Heart right ventricle (tissue), 16 donors: ENCODE results near the gene LEUTX. TPM values are rescaled to one million over a fixed set of nuclear protein-coding genes. Genes with fewer than 3 reads are reported as not detected.

Experiments
- ATAC-seq, 8 donors: fragments of 200-7000 bp; cut with Tn5 transposase; one replicate each; pipeline ENCODE4 v1.9.1; 2020; ENCODE audit warnings: mild to moderate bottlenecking in 8 of 8, moderate library complexity in 8 of 8, moderate number of reproducible peaks in 1 of 8
- DNase-seq, 2 donors: peaks; one replicate each; pipeline ENCODE4 v3.0.0-alpha.2; 2020
- H3K27ac ChIP-seq, 10 donors: fragments of 200-600 bp; sonication (generic) in 2 of 10; one replicate each; pipeline versions ENCODE4 v1.5.0 to v1.8.0; 2020 to 2022; ENCODE audit warnings: mild to moderate bottlenecking in 3 of 10
- H3K27me3 ChIP-seq, 7 donors: fragments of 200-600 bp; one replicate each; pipeline ENCODE4 v1.8.0; 2021 to 2022; ENCODE audit warnings: mild to moderate bottlenecking in 2 of 7
- H3K36me3 ChIP-seq, 9 donors: fragments of 200-600 bp; sonication (generic) in 1 of 9; one replicate each; pipeline versions ENCODE4 v1.5.0 to v1.8.0; 2020 to 2022; ENCODE audit warnings: mild to moderate bottlenecking in 2 of 9
- H3K4me1 ChIP-seq, 9 donors: fragments of 200-600 bp; sonication (generic) in 1 of 9; one replicate each; pipeline versions ENCODE4 v1.5.0 to v1.8.0; 2020 to 2022; ENCODE audit warnings: mild to moderate bottlenecking in 4 of 9
- H3K4me3 ChIP-seq, 10 donors: fragments of 200-600 bp; sonication (generic) in 2 of 10; one replicate each; pipeline versions ENCODE4 v1.5.0 to v1.8.0; 2020 to 2022; ENCODE audit warnings: mild to moderate bottlenecking in 7 of 10, moderate library complexity in 2 of 10
- H3K9me3 ChIP-seq, 11 donors: fragments of 200-600 bp in 10 of 11; sonication (generic) in 2 of 11; one replicate each; pipeline versions ENCODE4 v1.5.0 to v1.8.0; 2013 to 2022; ENCODE audit warnings: mild to moderate bottlenecking in 2 of 11, control low read depth in 1 of 11, moderate library complexity in 1 of 11
- WGBS, 2 donors: extraction: QIAGEN DNeasy Blood & Tissue Kit; methylation state at CpG; one replicate each; pipeline ENCODE4 v1.1.7; 2013; ENCODE audit warnings: inconsistent platforms in 1 of 2; 5-methylcytosine and 5-hydroxymethylcytosine counted together
- intact Hi-C, 10 donors: fragments of 100-400 bp; cut with DNase I; formaldehyde crosslinking; loops; one replicate each; pipeline versions ENCODE4 v1.11.1 to v1.14.2; 2022
- polyA plus RNA-seq, 2 donors: library from polyadenylated mRNA; stranded (reverse); fragments of 200-250 nt; gene quantifications; one replicate each; pipeline ENCODE4 v1.2.3, GENCODE V29; 2013
- total RNA-seq, 10 donors: library from RNA; stranded (reverse); fragmentation: NEBNext Ultra II Directional in 3 of 10; extraction: Animal tissue kit (Norgen Biotek cat#: 25700) in 3 of 10; gene quantifications; one replicate each; pipeline versions ENCODE4 v1.2.1 to v1.2.4, GENCODE V29; 2021 to 2023
- TF ChIP-seq, protein P1 (sequence below), 9 donors: fragments of 200-600 bp; sonication (generic) in 2 of 9; IDR thresholded peaks; one replicate each; pipeline versions ENCODE4 v1.5.0 to v1.8.0; 2021 to 2022; ENCODE audit warnings: antibody characterized with exemption in 9 of 9, mild to moderate bottlenecking in 5 of 9, moderate library complexity in 1 of 9
- donor health status: Arrhythmogenic right ventricular cardiomyopathy.
- donor health status: ischemic (EF 13 %, LVEDD 7.1; RV severe dilation, severe dysfunction).
- donor health status: healthy with polysubstance abuse.
- donor health status: DM: no; HTN: yes; CAD: no.
- donor health status: DM: no; HTN: no; CAD: no.
- donor health status: ischemic (EF 25% LVEDD 6.9; RV normal size, moderate dysfunction).
- donor health status: ischemic (EF 25% LVEDD 5.7; RV mildly dilated, moderate dysfunction).
- donor health status: healthy.
- donor health status: DM: yes; HTN: yes; CAD: no.
- donor health status: Ischemic cardiomyopathy.
- donor health status: ischemic (EF 35%, LVEDD 5.7; RV mildly dilated, moderate dysfunction).
- donor health status: nonischemic (EF 11% LVEDD 7.7; RV severe dilation, severe dysfunction).
- donor health status: DM: yes; HTN: yes; CAD: no.
- donor health status: PGD.
- donor health status: ischemic (EF 29% LVEDD 5.4; RV normal size, mild dysfunction).
- donor health status: nonischemic (EF 23%, LVEDD 6.1; RV moderate dilation, normal function).

Gene LEUTX
- total and polyA plus RNA-seq, 12 donors: not detected

GRCh38 chr19:39825531-39826076 is 47.0 kb downstream of the LEUTX start:
- no peaks in the 10 kb centered on the region for H3K27me3 ChIP-seq
- ATAC-seq (peak in 1 of 8 donors; percentile 33), DNase-seq (peak in 1 of 2 donors; percentile 17)
- WGBS, 2 donors: 87 to 88% methylated on average over 17 of the region's 17 CpGs
- H3K9me3 ChIP-seq: no peaks in the 10 kb centered on the region
- no peak overlapping the region for H3K4me3 ChIP-seq
- peak overlapping the region in 1 of 10 donors; percentile 86 for H3K27ac ChIP-seq
- intact Hi-C loops: no loop called here
- TF ChIP-seq, protein P1, sequence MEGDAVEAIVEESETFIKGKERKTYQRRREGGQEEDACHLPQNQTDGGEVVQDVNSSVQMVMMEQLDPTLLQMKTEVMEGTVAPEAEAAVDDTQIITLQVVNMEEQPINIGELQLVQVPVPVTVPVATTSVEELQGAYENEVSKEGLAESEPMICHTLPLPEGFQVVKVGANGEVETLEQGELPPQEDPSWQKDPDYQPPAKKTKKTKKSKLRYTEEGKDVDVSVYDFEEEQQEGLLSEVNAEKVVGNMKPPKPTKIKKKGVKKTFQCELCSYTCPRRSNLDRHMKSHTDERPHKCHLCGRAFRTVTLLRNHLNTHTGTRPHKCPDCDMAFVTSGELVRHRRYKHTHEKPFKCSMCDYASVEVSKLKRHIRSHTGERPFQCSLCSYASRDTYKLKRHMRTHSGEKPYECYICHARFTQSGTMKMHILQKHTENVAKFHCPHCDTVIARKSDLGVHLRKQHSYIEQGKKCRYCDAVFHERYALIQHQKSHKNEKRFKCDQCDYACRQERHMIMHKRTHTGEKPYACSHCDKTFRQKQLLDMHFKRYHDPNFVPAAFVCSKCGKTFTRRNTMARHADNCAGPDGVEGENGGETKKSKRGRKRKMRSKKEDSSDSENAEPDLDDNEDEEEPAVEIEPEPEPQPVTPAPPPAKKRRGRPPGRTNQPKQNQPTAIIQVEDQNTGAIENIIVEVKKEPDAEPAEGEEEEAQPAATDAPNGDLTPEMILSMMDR (IDR thresholded peaks at IDR 0.05): no peak
- H3K4me1 ChIP-seq: peaks cover 0 to 28% (median 12%) of the 10 kb centered on the region in 9 donors
- H3K36me3 ChIP-seq: peaks cover 3 to 64% (median 41%) of the 10 kb centered on the region in 9 donors

DNA sequence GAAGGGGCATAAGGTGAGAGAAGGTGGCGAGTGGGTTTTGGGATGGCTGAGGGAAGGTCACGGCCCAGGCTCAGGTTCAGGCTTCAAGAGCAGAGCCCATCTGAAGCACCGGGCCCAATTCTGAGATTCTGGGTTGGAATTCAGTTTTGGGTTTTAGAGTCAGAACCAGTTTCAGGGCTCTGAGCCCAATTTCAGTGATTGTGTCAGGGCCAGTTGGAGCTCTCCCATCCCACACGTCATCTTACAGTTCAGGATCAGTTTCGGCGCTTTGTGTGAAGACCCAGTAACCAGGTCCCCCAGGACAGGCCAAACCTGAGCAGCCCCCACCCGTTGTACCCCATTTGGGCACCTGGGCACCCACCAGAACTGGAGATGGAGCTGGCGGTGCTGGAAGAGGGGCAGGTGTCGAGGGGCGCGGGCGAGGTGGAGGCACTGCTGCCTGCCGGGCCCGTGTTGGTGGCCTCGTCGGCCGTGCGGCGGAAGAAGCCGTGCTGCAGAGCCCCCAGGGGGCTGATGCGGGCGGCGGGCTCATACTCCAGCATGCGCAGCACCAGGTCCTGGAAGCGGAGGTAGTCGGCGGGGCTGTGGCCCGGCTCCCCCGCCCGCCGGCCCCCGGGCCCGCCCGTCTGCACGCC is 47.8 kb downstream of the LEUTX start:
- no peak overlapping the region for H3K27ac ChIP-seq
- peaks cover 3 to 72% (median 45%) of the 10 kb centered on the region in 9 donors for H3K36me3 ChIP-seq
- H3K9me3 ChIP-seq: no peaks in the 10 kb centered on the region

DNA sequence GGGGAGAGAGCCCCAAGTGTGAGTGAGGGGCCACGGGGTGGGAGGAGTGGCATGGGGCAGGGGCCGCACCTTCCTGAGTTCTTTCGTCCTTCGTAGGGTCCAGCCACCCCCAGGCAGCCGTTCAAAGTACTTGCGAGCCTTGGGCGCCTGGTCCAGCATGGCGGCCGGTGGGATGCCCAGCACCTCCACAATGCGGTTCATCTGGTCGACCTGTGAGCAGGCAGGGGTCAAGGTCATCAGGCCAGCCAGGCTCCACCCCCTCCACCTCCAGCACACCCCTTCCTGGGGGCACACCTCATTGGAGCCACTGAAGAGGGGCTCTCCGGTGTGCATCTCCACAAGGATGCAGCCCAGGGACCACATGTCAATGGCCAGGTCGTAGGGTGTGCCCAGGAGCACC is 48.6 kb downstream of the LEUTX start:
- DNase-seq: no peak
- peaks cover 3 to 69% (median 48%) of the 10 kb centered on the region in 9 donors for H3K36me3 ChIP-seq
- no peaks in the 10 kb centered on the region for H3K27me3 ChIP-seq
- H3K9me3 ChIP-seq: no peaks in the 10 kb centered on the region
- intact Hi-C loops: no loop called here
- H3K4me3 ChIP-seq: no peak overlapping the region
- ATAC-seq: no peak
- no peak overlapping the region for H3K27ac ChIP-seq
- peaks cover 0 to 31% (median 20%) of the 10 kb centered on the region in 9 donors for H3K4me1 ChIP-seq
- 92 to 94% methylated on average over 13 of the region's 13 CpGs for WGBS, 2 donors
- TF ChIP-seq, protein P1 (IDR thresholded peaks at IDR 0.05): no peak

More for the DNA sequence above, 47.8 kb downstream of the LEUTX start:
- DNase-seq (no peak), ATAC-seq (no peak)
- Histone ChIP-seq H3K27me3 (no peaks in the 10 kb centered on the region), H3K4me3 (no peak overlapping the region), H3K4me1 (peaks cover 0 to 28% (median 12%) of the 10 kb centered on the region in 9 donors)
- WGBS, 2 donors: 94% methylated on average over 24 to 35 of the region's 35 CpGs
- intact Hi-C loops: no loop called here
- TF ChIP-seq, protein P1 (IDR thresholded peaks at IDR 0.05): no peak

DNA sequence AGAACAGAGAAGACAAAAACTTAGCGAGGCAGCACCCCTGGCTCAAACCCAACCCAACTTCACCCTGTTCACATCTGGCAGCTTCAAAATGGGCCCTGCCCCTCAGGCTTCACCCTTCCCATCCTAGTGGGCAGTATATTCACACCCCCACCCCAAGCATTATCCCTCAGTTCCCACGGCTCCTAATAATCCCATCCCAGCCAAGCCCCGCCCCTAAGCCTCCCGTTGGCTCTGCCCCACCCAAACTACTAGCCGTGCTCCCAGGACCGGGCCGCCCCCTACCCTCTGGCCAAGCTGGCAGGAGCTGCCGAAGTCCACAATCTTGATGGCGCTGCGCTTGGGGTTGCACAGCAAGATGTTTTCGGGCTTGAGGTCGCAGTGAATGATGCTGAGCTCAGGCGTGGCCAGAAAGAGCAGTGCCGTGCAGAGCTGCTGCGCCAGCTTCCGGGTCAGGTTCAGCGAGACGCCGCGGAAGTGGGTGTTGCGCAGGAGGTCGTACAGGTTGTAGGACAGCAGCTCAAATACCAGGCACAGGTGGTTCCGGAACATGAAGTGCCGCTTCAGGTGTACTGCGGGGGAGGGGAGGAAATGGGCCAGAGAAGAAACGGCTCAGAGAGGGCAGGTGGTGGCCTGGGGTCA is 49.5 kb downstream of the LEUTX start:
- intact Hi-C loops: no loop called here
- no peak for ATAC-seq
- no peak for DNase-seq
- peaks cover 3 to 66% (median 48%) of the 10 kb centered on the region in 9 donors for H3K36me3 ChIP-seq
- peak overlapping the region in 1 of 10 donors; percentile 26 for H3K4me3 ChIP-seq
- peak overlapping the region in 1 of 10 donors; percentile 31 for H3K27ac ChIP-seq
- WGBS, 2 donors: 84 to 86% methylated on average over 26 of the region's 26 CpGs
- H3K4me1 ChIP-seq: peaks cover 0 to 41% (median 29%) of the 10 kb centered on the region in 9 donors
- H3K9me3 ChIP-seq: no peaks in the 10 kb centered on the region
- H3K27me3 ChIP-seq: no peaks in the 10 kb centered on the region
- TF ChIP-seq, protein P1 (IDR thresholded peaks at IDR 0.05): no peak
